ENCODE results near the gene TSPO.

Gene TSPO

GRCh38 chr22:43207849-43208702 is 56.7 kb downstream of the TSPO start:
- Histone ChIP-seq H3K4me3 (ENCODE audit: low read length) (no peak overlapping the region), H3K9me3 (ENCODE audit: low read length) (no peaks in the 10 kb centered on the region), H3K36me3 (ENCODE audit: insufficient read depth, low read length) (no peaks in the 10 kb centered on the region), H2AFZ (ENCODE audit: low read depth, low read length) (no peak overlapping the region), H3K4me1 (ENCODE audit: insufficient read depth, low read length) (no peaks in the 10 kb centered on the region), H3K27me3 (ENCODE audit: insufficient read depth, low read length) (peaks cover 2% of the 10 kb centered on the region)

DNA sequence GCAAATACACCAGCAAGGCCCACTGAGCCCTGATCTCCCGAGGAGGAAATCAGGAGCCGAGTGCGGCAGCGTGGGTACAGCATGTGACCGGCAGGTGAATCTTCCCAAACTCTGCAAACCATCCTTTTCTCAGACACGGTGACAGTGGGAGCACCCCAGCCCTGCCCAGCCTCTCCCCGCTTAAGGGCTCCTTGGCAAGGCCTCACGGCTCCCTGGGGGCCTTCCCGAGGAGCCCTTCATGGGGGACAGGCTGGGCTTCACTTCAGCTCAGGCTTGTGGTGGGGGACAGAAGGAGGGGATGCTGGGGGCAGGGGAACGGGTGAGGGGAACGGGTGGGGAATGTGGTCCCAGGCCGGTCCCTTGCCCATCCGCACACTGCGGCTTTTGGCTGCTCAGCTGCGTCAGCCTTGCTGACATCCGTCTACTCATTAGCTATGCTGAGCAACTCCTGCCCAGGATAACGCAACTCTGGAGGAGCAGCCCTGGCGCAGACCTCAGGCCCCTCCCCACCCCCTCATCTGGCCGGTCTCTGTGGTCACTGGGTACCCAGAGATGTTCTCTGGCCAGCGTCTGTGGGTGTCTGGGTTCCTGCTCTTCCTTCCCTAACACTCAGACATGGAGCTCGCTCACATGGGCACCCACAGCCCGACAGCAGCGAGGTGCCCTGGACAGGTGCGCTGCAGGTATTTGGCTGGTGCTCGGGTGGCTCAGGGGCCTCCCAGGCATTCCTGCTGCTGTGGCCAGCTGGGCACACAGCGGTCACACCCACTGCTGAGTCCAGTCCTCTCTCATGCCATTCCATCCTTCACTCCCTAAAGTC is 57.6 kb downstream of the TSPO start:
- Histone ChIP-seq H2AFZ (ENCODE audit: low read depth, low read length) (no peak overlapping the region), H3K9me3 (ENCODE audit: low read length) (no peaks in the 10 kb centered on the region), H3K27me3 (ENCODE audit: insufficient read depth, low read length) (peaks cover 2% of the 10 kb centered on the region), H3K4me1 (ENCODE audit: insufficient read depth, low read length) (no peaks in the 10 kb centered on the region), H3K4me3 (ENCODE audit: low read length) (no peak overlapping the region), H3K36me3 (ENCODE audit: insufficient read depth, low read length) (no peaks in the 10 kb centered on the region)

- Histone ChIP-seq H2AFZ (ENCODE audit: low read depth, low read length) (no peak overlapping the region), H3K36me3 (ENCODE audit: insufficient read depth, low read length) (no peaks in the 10 kb centered on the region)
Observed at GRCh38 chr22:43209523-43209890, 58.1 kb downstream of the TSPO start.

DNA sequence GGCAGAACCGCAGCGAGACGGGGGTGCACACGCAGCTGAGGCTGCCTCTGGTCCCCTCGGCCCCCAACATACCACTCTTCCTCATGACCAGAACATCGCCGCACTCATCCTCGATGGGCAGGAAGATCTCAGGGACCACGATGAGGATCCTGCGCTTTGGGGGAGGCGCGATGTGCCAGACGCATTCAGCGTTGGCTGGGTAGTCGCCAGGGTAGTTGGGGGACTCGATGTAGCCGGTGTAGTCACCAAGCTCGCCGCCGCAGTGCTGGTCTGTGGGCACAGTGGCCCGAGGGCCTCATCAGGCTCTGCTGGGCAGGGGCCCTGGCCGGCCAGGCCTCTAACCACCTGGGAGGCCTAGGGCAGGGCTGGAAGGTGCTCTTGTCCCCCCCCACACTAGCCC is 58.6 kb downstream of the TSPO start:
- H3K4me3 ChIP-seq (ENCODE audit: low read length): no peak overlapping the region
- no peak overlapping the region for H2AFZ ChIP-seq (ENCODE audit: low read depth, low read length)
- H3K9me3 ChIP-seq (ENCODE audit: low read length): no peaks in the 10 kb centered on the region
- no peaks in the 10 kb centered on the region for H3K4me1 ChIP-seq (ENCODE audit: insufficient read depth, low read length)
- H3K27me3 ChIP-seq (ENCODE audit: insufficient read depth, low read length): peaks cover 2% of the 10 kb centered on the region
- H3K36me3 ChIP-seq (ENCODE audit: insufficient read depth, low read length): no peaks in the 10 kb centered on the region

More at GRCh38 chr22:43209523-43209890, 58.1 kb downstream of the TSPO start:
- H3K4me3 ChIP-seq (ENCODE audit: low read length): no peak overlapping the region
- no peaks in the 10 kb centered on the region for H3K9me3 ChIP-seq (ENCODE audit: low read length)
- no peaks in the 10 kb centered on the region for H3K4me1 ChIP-seq (ENCODE audit: insufficient read depth, low read length)
- peaks cover 2% of the 10 kb centered on the region for H3K27me3 ChIP-seq (ENCODE audit: insufficient read depth, low read length)

DNA sequence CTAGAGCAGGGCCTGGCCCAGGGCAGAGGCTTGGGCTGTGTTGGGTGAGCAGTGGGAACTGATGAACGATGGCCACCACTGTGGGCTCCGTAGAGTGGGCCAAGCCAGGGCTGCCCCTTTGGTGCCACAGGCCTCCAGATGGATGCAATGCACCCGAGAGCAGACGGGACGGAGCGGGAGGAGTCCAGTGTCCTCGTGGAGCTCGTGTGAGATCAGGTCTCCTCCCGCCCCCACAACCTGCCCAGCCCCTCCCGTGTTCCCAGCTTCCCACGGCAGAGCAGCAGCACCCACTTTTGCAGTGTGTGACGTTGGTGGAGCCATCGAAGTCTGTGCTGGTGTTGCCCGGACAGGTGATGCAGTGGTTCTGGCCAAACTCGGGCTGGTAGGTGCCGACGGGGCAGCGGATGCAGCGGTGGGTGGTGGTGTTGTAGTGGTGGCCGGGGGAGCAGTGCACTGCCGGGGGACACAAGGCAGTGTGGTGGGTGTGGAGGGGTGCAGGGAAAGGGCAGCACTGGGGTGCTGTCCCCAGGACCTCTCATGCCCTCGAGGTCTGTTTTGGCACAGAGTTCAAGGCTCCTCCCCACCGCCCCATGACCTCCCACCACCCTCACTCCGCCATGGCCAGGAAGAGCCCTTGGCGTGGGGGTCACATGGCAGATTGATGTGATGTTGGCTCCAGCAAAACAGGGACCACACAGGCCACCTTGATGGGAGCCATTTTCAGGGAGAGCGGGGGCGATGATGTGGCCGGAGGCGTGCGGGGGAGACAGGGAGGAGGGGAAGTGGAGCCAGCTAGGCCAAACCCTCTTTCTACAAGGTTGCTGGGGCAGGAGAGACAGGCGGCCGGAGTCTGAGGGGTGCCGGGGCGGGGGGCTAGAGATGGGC is 59.5 kb downstream of the TSPO start:
- Histone ChIP-seq H3K4me1 (ENCODE audit: insufficient read depth, low read length) (no peaks in the 10 kb centered on the region), H2AFZ (ENCODE audit: low read depth, low read length) (no peak overlapping the region), H3K27me3 (ENCODE audit: insufficient read depth, low read length) (peaks cover 7% of the 10 kb centered on the region), H3K36me3 (ENCODE audit: insufficient read depth, low read length) (no peaks in the 10 kb centered on the region), H3K4me3 (ENCODE audit: low read length) (no peak overlapping the region), H3K9me3 (ENCODE audit: low read length) (no peaks in the 10 kb centered on the region)

DNA sequence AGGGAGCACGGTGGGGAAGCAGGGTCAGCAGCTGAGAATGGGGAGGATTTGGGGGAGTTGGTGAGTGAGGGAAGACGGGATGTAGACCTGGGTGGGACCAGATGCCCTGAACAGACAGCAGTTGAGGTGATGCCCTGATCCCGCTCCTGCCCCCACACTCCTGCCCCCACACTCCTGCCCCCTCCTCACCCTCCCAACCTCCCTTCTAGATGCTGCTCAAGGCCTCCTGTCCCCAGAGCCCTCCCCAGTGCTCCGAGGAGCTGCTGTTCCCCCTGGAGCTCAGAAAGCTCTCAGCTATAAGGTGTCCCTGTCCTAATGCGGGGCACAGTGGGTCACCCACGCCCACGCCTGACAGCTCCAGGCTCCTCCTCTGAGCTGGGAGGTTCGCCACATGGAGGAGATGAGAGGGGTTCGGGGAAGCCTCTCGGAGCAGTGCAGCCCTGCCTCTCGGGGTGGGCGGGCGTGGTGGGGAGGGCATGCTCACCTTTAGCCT is 60.6 kb downstream of the TSPO start:
- H3K27me3 ChIP-seq (ENCODE audit: insufficient read depth, low read length): peaks cover 7% of the 10 kb centered on the region
- no peak overlapping the region for H2AFZ ChIP-seq (ENCODE audit: low read depth, low read length)
- no peaks in the 10 kb centered on the region for H3K9me3 ChIP-seq (ENCODE audit: low read length)
- no peaks in the 10 kb centered on the region for H3K4me1 ChIP-seq (ENCODE audit: insufficient read depth, low read length)
- H3K36me3 ChIP-seq (ENCODE audit: insufficient read depth, low read length): no peaks in the 10 kb centered on the region
- H3K4me3 ChIP-seq (ENCODE audit: low read length): no peak overlapping the region

GRCh38 chr22:43212434-43212952 is 61.1 kb downstream of the TSPO start:
- Histone ChIP-seq H3K4me3 (ENCODE audit: low read length) (no peak overlapping the region), H3K36me3 (ENCODE audit: insufficient read depth, low read length) (no peaks in the 10 kb centered on the region), H2AFZ (ENCODE audit: low read depth, low read length) (no peak overlapping the region), H3K4me1 (ENCODE audit: insufficient read depth, low read length) (no peaks in the 10 kb centered on the region), H3K27me3 (ENCODE audit: insufficient read depth, low read length) (peaks cover 7% of the 10 kb centered on the region), H3K9me3 (ENCODE audit: low read length) (no peaks in the 10 kb centered on the region)
